HTR-8/SVneo (cell line): ENCODE data around the gene SPTB.
A peak's percentile ranks its signal among the peaks of the same experiment; 100 is the strongest.

ENCODE experiments used
- DNase-seq: peaks from one replicate; pipeline ENCODE4 v3.0.0; 2011; ENCODE audit warnings: low spot score, mixed read lengths; ENCODE audit not compliant: insufficient read length
- FAIRE-seq: peaks from 2 replicates; lab custom pipeline; 2011; peaks lifted over from hg19 to GRCh38; lab: Jason Lieb, UNC

Gene SPTB

DNA sequence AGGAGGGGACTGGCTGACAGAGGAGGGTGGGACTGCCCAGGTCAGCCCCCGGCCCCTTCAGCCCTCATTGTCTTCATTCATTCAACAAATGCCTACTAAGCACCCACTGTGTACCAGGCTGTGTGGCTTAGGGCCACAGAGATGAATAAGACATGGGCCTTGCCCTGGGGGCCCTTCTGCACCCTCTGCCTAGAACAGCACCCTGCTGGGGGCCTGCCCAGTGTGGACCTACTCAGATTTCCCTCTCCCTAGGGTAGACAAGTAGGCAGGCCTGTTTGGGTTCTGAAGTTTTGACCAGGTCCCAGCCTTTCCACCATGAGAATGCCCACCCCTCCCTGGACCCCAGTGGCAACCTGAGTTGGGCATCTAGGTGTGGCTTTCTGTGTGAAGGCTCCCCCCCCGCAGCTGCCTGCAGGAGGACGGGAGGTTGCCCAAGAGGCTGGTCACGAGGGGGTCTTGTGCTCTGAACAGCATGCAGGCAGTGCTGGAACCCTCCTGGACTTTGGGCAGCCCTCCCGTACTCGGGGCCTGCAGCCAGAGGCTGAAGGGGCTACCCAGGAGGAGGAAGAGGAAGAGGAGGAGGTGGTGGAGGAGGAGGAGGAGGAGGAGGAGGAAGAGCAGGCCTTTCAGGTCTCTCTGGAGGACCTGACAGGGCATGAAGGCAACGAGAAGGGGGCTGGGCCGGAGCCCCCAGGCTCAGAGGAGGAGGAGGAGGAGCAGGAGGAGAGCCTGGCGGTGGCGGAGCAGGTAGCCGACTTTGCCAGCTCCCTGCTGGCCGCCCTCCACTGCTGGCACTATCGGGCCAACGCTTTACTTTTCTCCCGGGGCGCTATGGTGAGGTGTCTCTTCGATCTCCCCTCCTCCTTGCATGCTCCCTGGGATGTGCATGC is 142.1 kb downstream of the SPTB start:
- FAIRE-seq (peak; percentile 76), DNase-seq (no peak)

DNA sequence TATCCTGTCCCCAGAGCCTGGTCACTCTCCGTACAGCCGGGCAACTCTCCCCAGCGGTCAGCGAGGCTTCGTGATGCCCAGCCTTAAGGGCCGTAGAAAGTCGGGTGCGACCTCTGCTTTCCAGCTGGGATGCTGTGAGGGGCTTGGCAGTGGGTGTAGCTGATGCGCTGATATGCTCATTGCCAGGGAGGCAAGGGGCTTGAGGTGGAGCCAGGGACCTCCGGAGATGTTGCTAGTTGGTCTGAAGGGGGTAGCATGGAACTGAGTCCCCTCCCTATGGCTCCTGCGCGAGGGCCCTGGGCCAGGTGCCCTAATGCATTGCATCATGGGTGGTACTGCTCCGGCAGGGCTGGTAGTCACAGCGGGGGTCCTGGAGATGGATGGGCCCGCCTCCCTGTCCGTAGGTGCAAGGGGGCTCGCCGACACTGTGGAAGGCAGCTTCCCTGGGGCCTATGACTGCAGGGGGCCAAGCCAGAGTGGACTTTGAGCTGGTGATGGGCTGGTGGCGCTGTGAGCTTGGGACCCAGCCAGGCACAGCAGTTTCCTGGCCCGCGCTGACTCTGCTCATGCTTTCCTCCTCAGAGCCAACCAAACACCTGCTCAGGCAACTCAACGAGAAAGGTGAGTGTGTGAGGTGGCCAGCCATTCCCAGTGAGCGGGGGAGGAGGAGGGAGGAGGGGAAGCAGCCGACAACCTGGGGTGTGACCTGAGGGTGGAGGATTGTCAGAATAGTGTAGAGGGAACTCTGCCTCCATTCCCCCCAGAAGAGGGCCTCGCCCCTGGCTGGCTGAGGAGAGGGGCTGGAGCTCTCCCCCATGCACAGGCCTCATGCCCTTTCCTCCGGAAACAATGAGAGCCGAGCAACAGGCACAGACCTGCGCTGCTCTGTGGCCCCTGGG is 143.2 kb downstream of the SPTB start:
- DNase-seq (no peak), FAIRE-seq (no peak)

DNA sequence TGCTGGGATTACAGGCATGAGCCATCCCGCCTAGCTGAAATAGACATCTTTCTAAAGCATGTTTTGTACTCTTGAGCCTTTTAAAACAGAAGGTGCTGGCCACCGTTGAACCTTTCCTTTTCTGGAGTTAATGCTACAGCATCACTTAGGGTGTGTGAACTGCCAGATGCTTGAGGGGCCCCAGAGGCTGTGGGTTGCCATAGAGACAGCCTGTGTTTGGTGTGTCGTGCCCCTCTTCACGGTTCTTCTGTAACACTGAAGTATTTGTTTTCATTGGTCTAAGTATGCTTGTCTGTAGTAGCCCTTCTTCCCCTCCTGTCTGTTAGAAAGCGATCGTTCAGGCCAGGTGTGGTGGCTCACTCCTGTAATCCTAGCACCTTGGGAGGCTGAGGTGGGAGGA is 144.7 kb downstream of the SPTB start:
- FAIRE-seq = peak; percentile 83

DNA sequence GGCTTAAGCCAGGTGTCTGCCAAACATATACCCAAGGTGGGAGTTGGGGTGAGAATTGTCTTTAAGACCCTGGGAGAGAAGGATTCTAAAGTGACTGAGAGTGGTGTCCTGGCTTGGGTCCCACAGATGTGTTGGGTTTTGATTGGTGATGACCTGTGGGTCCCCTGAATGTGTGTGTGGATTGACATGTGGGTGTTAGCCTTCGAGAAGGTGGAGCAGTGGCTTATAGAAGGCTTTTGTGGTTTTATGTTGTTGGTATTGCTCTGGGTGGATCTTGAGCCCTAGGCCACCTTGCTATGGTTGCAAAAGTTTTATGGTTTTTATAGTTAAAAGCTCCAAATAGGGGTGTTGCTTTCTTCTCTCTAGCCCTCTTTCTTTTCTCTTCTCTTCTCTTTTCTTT is 145.8 kb downstream of the SPTB start:
- no peak for DNase-seq
- FAIRE-seq = no peak

More for the DNA sequence above, 144.7 kb downstream of the SPTB start:
- no peak for DNase-seq

DNA sequence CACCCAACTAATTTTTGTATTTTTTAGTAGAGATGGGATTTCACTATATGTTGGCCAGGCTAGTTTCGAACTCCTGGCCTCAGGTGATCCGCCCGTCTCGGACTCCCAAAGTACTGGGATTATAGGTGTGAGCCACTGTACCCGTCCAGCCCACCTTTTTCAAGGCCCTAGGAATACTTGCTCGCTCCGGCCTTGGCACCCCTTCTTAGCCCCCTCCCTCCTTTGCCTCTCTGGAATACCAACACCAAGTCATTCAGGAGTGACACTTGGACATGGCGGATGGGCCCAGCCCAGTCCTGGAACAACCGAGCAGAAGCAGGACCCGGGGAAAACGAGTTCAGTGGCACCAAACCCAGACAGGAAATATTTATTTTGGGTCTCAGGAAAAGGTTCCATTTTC is 146.4 kb downstream of the SPTB start:
- DNase-seq (no peak), FAIRE-seq (no peak)

DNA sequence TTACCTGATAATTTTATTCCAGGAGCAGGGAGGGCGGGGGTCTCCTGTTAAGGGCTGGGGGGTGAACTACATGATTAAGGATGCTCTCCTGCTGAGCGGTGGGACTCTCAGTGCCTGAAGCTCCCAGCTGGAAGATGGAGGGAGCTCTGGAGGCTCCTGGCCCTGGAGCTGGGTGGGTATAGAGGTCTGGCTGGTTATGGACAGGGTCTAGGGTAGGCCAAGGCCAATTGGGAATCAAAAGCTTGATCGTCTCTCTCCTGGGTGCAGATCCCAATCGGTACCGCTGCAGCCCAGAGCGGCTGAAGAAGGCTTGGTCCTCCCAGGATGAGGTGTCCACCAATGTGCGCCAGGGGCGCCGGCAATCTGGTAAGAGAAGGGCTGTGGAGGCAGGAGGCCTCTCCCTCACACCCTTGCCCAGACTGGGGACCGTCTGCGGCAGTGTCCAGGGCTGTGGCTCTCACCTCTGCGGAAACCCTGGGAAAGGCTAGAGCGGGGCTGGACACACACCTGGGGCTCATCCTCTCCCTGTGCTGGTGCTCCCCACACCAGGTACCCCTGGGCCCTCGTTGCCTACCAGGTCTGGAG is 147.1 kb downstream of the SPTB start:
- no peak for DNase-seq
- FAIRE-seq = no peak

DNA sequence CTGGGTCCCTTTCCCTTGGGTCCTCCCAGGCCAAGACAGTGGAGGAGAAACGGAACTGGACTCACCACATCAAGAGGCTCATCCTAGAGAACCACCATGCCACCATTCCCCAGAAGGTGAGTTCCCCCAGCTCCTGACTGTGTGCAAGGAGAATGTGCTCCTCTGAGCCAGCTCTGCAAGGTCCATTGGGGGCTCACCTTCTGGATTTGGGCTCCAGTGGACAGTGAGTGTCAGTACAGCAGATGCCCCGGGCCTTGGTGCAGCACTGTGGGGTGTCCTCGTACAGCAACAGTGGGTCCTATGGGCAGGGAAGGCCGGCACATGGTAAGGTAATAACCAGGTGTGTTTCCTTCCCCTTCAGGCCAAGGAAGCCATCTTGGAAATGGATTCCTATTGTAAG is 147.6 kb downstream of the SPTB start:
- no peak for DNase-seq
- FAIRE-seq = peak; percentile 94

DNA sequence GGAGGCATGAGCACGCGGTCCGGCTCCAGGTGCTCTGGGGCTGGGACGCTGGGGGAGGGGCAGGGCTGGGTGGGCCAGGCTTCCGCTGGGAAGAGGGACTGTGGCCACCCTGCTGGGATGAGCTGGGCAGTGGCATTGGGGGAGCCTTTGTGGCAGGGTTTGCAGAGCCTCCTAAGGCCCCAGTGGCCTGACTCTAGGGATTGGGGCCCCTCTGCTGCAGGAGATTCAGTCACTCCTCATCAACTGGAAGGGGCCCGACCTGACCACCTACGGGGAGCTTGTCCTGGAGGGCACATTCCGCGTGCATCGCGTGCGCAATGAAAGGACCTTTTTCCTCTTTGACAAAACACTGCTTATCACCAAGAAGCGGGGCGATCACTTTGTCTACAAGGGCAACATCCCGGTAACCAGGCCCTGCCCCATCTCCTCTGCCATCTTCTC is 148.5 kb downstream of the SPTB start:
- no peak for DNase-seq
- no peak for FAIRE-seq

DNA sequence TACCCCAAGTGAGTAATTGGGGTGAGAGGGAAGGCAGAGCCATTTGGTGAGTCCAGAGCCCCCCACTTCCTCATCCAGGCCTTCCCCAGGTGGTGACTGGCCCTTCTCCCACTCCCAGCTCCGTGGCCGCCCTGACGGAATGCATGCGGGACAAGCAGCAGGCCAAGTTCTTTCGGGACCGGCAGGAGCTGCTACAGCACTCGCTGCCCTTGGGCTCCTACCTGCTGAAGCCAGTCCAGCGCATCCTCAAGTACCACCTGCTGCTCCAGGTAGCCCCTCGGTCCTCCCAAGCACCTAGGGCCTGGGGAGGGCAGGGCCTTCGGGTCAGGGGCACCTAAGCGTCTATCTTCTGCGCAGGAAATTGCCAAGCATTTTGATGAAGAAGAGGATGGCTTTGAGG is 149.0 kb downstream of the SPTB start:
- DNase-seq = no peak
- FAIRE-seq = no peak

DNA sequence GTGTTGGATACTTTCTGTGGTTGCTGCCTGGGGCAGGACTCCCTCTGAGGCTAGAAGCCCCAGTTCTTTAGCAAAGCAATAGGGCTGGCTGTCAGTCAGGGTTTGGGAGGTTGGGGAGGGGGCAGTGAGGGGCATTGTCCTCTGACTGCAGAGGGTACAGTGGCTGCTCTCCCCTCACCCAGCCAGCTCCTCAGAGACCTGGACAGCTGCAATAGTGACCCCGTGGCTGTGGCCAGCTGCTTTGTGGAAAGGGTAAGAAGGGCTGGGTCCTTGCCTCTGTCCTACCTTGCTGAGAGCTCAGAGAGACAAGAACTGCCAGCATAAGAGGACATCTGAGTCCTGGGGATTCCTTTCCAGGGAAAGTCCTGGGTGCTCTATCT is 149.7 kb downstream of the SPTB start:
- FAIRE-seq (no peak), DNase-seq (no peak)

DNA sequence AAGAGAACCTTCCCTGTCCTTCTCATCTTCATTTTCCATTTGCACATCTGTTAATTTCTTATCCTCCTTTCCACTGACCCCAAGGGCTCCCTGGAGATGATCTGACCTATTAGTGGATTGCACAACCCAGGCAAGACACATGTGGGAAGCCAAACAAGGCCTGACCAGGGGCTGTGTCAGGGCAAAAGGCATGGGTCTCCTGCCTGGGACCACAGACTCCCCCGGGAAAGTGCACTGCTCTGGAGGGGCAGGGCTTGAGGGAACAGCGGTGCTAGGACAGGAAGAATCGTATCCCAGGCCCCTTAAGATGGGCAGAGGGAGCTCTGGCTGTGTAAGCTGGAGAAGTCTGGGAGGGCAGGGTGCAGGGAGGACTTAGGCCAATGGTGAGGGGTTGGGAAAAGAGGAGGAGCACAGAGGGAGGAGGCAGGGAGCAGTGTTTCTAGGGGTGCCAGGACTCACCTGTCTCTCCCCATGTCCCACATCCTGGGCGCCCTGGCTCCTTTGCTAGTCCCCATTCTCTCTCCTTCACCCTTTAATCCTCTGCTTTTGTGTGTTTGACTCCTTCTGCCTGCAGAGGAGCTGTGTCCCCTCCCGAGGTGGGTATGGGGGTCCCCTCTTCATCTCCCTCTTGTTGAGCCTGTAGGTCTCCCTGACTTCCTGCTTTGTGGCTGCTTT is 150.2 kb downstream of the SPTB start:
- FAIRE-seq = peak; percentile 96
- DNase-seq = no peak

DNA sequence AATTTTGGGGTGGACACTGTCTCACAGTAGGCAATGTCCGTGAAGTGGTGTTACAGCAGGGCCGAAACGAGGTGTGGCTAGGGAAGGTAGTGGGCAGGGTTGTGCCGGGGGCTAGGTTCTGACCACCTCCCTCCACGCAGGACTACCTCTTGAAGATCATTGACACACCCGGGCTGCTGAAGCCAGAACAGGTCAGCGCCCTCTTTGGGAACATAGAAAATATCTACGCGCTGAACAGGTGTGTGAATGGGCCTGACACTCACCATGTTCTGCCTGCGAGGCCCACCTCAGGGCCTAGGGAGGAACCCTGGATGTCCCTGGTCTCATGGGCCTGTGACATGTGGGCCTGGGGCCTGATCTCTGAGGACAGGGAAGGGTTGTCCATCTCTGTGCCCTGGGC is 150.9 kb downstream of the SPTB start:
- DNase-seq (no peak), FAIRE-seq (no peak)

DNA sequence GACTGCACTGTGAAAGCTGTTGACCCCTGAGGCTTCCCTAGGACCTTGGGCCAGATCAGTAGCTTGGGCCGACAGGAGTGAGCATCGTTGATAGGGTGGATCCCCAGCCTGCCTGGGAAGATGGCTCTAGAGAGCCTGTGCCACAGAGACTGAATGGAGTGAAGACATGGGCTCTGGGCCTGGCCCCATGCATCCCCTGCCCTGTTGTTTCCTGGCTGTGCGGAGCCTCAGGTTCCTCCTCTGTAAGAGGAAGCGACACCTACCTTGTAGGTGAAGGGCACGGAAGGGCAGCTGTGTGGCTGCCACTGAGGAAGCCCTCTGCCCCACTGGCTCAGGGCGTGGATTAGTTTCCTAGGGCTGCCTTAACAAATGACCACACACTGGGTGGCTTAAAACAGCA is 151.6 kb downstream of the SPTB start:
- FAIRE-seq (no peak), DNase-seq (no peak)

DNA sequence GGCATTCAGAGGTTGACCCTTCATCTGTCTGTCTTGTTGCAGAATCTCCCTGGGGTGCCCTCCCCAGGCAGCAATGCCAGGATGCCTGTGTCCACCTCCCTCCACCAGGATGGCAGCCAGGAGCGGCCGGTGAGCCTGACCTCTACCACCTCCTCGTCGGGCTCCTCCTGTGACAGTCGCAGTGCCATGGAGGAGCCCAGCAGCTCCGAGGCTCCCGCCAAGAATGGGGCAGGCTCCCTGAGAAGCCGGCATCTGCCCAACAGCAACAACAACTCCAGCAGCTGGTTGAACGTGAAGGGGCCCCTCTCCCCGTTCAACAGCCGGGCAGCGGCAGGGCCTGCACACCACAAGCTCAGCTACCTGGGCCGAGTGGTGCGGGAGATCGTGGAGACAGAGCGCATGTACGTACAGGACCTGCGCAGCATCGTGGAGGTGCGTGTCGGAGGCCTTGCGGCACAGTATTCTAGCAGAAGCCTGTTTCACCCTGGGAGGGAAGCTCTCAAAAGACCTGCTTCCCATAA is 152.1 kb downstream of the SPTB start:
- FAIRE-seq = no peak

DNA sequence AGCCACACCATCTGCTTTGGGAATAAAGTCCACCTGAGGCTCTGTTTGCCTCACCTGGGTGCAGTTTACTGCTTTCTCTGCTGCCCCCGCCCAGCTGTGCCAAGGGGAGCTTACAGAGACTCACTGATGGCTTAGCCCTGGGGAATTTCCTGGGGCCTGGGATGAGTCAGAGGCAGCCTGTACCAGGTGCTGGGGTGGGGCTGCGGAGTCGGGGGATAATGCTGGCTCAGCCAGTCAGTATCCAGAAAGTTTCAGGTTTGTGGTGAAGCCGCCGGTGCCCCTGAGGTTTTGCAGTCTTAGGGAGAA is 153.2 kb downstream of the SPTB start:
- FAIRE-seq (peak; percentile 99), DNase-seq (peak; percentile 97)

More for the DNA sequence above, 152.1 kb downstream of the SPTB start:
- no peak for DNase-seq

DNA sequence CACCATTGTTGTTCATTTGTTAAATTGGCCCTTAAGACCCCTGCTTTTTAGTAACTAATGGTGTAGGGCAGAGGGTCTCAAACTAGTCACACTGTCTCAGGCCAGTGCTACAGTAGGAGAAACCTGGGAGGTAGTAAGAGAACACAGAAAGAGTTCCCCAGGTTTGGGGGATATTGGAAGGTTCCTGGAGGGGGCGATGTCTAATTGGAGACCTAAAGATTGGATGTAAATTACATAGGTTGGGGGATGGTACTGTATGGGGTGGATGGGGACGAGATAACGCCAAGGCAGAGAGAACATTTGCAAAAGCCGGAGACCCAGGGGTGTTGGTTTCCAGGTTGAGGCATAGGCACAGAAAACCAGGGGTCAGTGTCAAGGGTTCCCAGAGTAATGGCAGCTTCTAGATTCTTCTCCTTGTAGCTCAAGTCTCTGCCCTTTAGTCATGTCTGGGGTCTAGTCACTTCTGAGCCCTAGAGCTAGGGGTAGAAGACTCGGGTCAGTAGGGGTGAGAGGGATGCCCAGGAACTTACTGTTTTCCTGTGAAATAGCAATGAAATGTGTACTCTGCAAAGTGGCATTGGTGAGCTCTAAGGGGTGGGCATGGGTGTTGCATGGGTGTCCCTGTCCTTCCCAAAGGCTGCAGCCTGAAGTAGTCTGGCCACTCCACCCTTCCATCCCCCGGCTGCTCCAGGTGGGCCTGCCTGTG is 153.7 kb downstream of the SPTB start:
- FAIRE-seq = no peak
- DNase-seq = no peak

DNA sequence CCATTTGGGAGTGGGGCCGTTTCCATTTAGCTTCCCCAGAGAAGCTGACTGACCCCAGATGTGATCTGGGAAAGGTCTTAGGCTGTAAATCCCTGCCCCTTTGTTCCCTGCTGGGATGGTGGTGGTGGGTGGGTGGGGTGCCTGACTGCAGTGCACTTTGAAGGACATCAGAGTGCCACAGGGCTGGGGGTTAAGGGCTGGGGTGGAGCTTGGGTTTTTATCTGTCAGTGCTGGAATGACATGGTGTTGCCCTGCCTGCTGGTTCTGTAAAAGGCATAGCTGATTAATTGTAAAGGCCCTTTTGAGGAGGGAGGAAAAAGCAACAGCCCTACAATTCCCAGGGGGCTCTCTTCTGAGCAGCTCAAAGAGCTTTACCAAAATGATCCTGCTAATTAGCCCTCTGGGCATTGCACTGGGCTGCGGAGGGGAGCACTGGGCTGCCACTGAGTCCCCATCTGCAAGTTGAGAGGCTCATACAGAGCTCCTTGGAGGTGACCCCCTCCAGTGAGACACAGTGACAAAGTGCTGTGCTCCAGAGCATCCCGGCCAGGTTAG is 154.4 kb downstream of the SPTB start:
- FAIRE-seq (no peak), DNase-seq (no peak)

DNA sequence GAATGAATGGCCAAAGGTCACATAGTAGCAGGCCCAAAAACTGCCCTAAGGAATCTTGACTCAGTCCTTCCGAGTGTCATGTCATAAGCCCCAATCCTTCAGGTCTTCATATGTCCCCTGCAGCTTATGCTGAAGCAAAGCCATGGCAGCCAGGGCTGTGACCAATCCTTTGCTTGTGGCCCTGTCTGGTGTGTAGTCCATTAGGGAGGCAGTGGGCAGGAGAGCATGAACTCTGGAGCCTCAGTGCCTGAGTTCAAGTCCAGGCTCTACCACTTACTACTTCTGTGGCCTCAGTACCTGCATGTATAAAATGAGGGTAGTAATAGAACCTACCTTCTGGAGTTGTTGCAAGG is 155.2 kb downstream of the SPTB start:
- no peak for DNase-seq
- FAIRE-seq = peak; percentile 97
